Measurements from ENCODE around the gene KMT2A. TPM values are rescaled to one million over a fixed set of nuclear protein-coding genes. Genes with fewer than 3 reads are reported as not detected.
"Not testable (repeated sequence)": the region's sequence is repeated elsewhere in the genome, so short reads cannot be mapped to it uniquely, and the experiment has no call there.

Gene KMT2A
- total and polyA plus RNA-seq, 12 donors = 9.5 to 107 (median 42.5) TPM

GRCh38 chr11:118569670-118570069 lies 133.4 kb downstream of the KMT2A start:
- Histone ChIP-seq H3K4me3 (no peak overlapping the region), H3K9me3 (replicated peaks in 1 of 3) (no peaks in the 10 kb centered on the region), H3K4me1 (replicated peaks in 1 of 2) (peaks cover 3 to 25% of the 10 kb centered on the region in 2 donors), H3K36me3 (replicated peaks in 1 of 2) (no peaks in the 10 kb centered on the region), H3K27me3 (no peaks in the 10 kb centered on the region), H3K27ac (no peak overlapping the region)
- no peak for TF ChIP-seq CTCF (IDR thresholded peaks at IDR 0.05)
- TF ChIP-seq POLR2A (IDR thresholded peaks at IDR 0.05) = no peak
- intact Hi-C loops (cut with DNase I) = no loop called here
- 86 to 93% (median 91%) methylated on average over 2 of the region's 2 CpGs for WGBS, 4 donors
- no peak for DNase-seq

GRCh38 chr11:118570787-118571186 lies 134.5 kb downstream of the KMT2A start:
- no peaks in the 10 kb centered on the region for H3K36me3 ChIP-seq (replicated peaks in 1 of 2)
- no peak for TF ChIP-seq CTCF (IDR thresholded peaks at IDR 0.05)
- no peak for TF ChIP-seq POLR2A (IDR thresholded peaks at IDR 0.05)
- no peak for DNase-seq
- H3K9me3 ChIP-seq (replicated peaks in 1 of 3) = no peaks in the 10 kb centered on the region
- no peaks in the 10 kb centered on the region for H3K27me3 ChIP-seq
- WGBS, 4 donors = 86 to 97% (median 95%) methylated on average over 1 of the region's 1 CpG
- no peak overlapping the region for H3K4me3 ChIP-seq
- no peak overlapping the region for H3K27ac ChIP-seq
- intact Hi-C loops (cut with DNase I) = no loop called here
- peaks cover 8 to 32% of the 10 kb centered on the region in 2 donors for H3K4me1 ChIP-seq (replicated peaks in 1 of 2)

GRCh38 chr11:118571701-118572060 lies 135.4 kb downstream of the KMT2A start:
- Histone ChIP-seq H3K4me3 (peak overlapping the region in 2 of 4 donors; percentile 85 to 98), H3K27ac (peak overlapping the region; percentile 30 to 99 (median 98)), H3K4me1 (replicated peaks in 1 of 2) (peaks cover 8 to 38% of the 10 kb centered on the region in 2 donors)
- H3K9me3 ChIP-seq (replicated peaks in 1 of 3); H3K36me3 ChIP-seq (replicated peaks in 1 of 2); intact Hi-C loops (cut with DNase I); H3K27me3 ChIP-seq: not testable (repeated sequence)
- DNase-seq = peak in 4 of 7 donors; percentile 27 to 70 (median 44)
- 3 to 13% (median 8%) methylated on average over 15 of the region's 15 CpGs for WGBS, 4 donors

- peaks cover 8 to 42% of the 10 kb centered on the region in 2 donors for H3K4me1 ChIP-seq (replicated peaks in 1 of 2)
- intact Hi-C loops (cut with DNase I) = no loop called here
- TF ChIP-seq POLR2A (IDR thresholded peaks at IDR 0.05) = peak in 1 of 2 donors; percentile 33
- TF ChIP-seq CTCF (IDR thresholded peaks at IDR 0.05) = no peak
- H3K27me3 ChIP-seq = no peaks in the 10 kb centered on the region
- H3K36me3 ChIP-seq (replicated peaks in 1 of 2) = no peaks in the 10 kb centered on the region
- no peaks in the 10 kb centered on the region for H3K9me3 ChIP-seq (replicated peaks in 1 of 3)
- DNase-seq = peak; percentile 71 to 86 (median 75)
- H3K4me3 ChIP-seq = peak within 1 kb of the TSS; percentile 85 to 98 (median 93)
- peak within 1 kb of the TSS; percentile 95 to 99 (median 98) for H3K27ac ChIP-seq
- WGBS, 4 donors = 0 to 1% (median 1%) methylated on average over 8 to 55 of the region's 55 CpGs
These were observed 136.0 kb downstream of the KMT2A start, which contains the start of gene ARCN1 for GRCh38 chr11:118572061-118572980. Gene ARCN1, plus strand, starts transcription at chr11:118572409. Its CDS starts 139 bp downstream, at chr11:118572548.
